Stomach (tissue), 4 donors: ENCODE data around the gene GBE1.

Experiments used
- POLR2A ChIP-seq, 4 donors: fragments of 450-650 bp; IDR thresholded peaks; one replicate each; pipeline ENCODE4 v1.6.1; 2016; ENCODE audit warnings: antibody characterized with exemption in 4 of 4, control low read depth in 2 of 4, mild to moderate bottlenecking in 1 of 4, moderate library complexity in 1 of 4
- TF ChIP-seq, protein P1 (sequence below), 7 experiments: fragments of 450-650 bp in 4 of 7; fragments of 200-600 bp in 3 of 7; sonication (generic) in 3 of 7; IDR thresholded peaks; one replicate each; pipeline ENCODE4 v1.5.1; 2016 to 2019; ENCODE audit warnings: antibody characterized with exemption in 7 of 7, control low read depth in 2 of 7, mild to moderate bottlenecking in 1 of 7

DNA sequence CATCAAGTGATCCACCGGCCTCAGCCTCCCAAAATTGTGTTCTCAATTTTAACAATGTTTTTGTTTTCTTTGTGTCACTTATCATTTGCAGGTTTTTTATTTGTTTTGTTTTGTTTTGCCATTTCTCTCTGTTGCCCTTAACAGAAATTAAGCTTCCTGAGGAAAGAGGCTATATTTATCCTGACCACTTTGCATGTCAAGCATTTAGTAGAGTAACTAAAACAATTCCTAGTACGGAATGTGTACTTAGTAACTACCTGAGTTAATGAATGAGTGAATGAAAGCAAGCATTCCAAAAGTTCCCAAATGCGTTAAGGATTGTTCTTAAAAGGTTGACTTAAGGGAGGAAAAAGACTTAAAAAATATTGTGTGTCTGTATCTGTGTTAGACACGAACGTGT lies 193.1 kb downstream of the GBE1 start:
- TF ChIP-seq, protein P1, sequence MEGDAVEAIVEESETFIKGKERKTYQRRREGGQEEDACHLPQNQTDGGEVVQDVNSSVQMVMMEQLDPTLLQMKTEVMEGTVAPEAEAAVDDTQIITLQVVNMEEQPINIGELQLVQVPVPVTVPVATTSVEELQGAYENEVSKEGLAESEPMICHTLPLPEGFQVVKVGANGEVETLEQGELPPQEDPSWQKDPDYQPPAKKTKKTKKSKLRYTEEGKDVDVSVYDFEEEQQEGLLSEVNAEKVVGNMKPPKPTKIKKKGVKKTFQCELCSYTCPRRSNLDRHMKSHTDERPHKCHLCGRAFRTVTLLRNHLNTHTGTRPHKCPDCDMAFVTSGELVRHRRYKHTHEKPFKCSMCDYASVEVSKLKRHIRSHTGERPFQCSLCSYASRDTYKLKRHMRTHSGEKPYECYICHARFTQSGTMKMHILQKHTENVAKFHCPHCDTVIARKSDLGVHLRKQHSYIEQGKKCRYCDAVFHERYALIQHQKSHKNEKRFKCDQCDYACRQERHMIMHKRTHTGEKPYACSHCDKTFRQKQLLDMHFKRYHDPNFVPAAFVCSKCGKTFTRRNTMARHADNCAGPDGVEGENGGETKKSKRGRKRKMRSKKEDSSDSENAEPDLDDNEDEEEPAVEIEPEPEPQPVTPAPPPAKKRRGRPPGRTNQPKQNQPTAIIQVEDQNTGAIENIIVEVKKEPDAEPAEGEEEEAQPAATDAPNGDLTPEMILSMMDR (IDR thresholded peaks at IDR 0.05) = no peak
- no peak for TF ChIP-seq POLR2A (IDR thresholded peaks at IDR 0.05)
